ENCODE measurements around the gene TMX4.

The TMX4 gene

GRCh38 chr20:8055096-8055495, 35.5 kb upstream of the TMX4 start:
- Histone ChIP-seq H3K27me3 (ENCODE audit: insufficient read depth, low read depth) (no peaks in the 10 kb centered on the region), H3K27ac (no peak overlapping the region), H3K4me2 (no peak overlapping the region), H3K4me3 (IDR thresholded peaks at IDR 0.05; ENCODE audit: insufficient read depth, low read depth, low read length) (no peak overlapping the region), H2AFZ (ENCODE audit: low read depth) (no peak overlapping the region), H3K79me2 (ENCODE audit: insufficient read depth, low read depth) (no peaks in the 10 kb centered on the region), H4K20me1 (ENCODE audit: insufficient read depth) (no peaks in the 10 kb centered on the region), H3K36me3 (ENCODE audit: insufficient read depth) (no peaks in the 10 kb centered on the region), H3K9ac (no peak overlapping the region), H3K4me1 (ENCODE audit: low read depth, poor library complexity, severe bottlenecking) (no peaks in the 10 kb centered on the region)
- TF ChIP-seq CTCF (conservative IDR thresholded peaks at IDR 0.05; ENCODE audit: low read depth, low read length) = no peak

GRCh38 chr20:8050157-8050837, 30.7 kb upstream of the TMX4 start:
- Histone ChIP-seq H3K27me3 (ENCODE audit: insufficient read depth, low read depth) (no peaks in the 10 kb centered on the region), H3K4me2 (no peak overlapping the region)

GRCh38 chr20:8049310-8049709, 29.7 kb upstream of the TMX4 start:
- Histone ChIP-seq H3K27ac (no peak overlapping the region), H3K36me3 (ENCODE audit: insufficient read depth) (no peaks in the 10 kb centered on the region), H3K27me3 (ENCODE audit: insufficient read depth, low read depth) (no peaks in the 10 kb centered on the region), H3K4me1 (ENCODE audit: low read depth, poor library complexity, severe bottlenecking) (no peaks in the 10 kb centered on the region), H2AFZ (ENCODE audit: low read depth) (no peak overlapping the region), H3K9ac (no peak overlapping the region), H3K79me2 (ENCODE audit: insufficient read depth, low read depth) (no peaks in the 10 kb centered on the region), H3K4me2 (no peak overlapping the region), H4K20me1 (ENCODE audit: insufficient read depth) (no peaks in the 10 kb centered on the region), H3K4me3 (IDR thresholded peaks at IDR 0.05; ENCODE audit: insufficient read depth, low read depth, low read length) (no peak overlapping the region)
- no peak for TF ChIP-seq CTCF (conservative IDR thresholded peaks at IDR 0.05; ENCODE audit: low read depth, low read length)

More at GRCh38 chr20:8050157-8050837, 30.7 kb upstream of the TMX4 start:
- H3K79me2 ChIP-seq (ENCODE audit: insufficient read depth, low read depth) = no peaks in the 10 kb centered on the region
- H2AFZ ChIP-seq (ENCODE audit: low read depth) = no peak overlapping the region
- no peak overlapping the region for H3K9ac ChIP-seq
- H3K4me3 ChIP-seq (IDR thresholded peaks at IDR 0.05; ENCODE audit: insufficient read depth, low read depth, low read length) = no peak overlapping the region
- H4K20me1 ChIP-seq (ENCODE audit: insufficient read depth) = no peaks in the 10 kb centered on the region
- no peak for TF ChIP-seq CTCF (conservative IDR thresholded peaks at IDR 0.05; ENCODE audit: low read depth, low read length)
- H3K27ac ChIP-seq = no peak overlapping the region
- no peaks in the 10 kb centered on the region for H3K4me1 ChIP-seq (ENCODE audit: low read depth, poor library complexity, severe bottlenecking)
- no peaks in the 10 kb centered on the region for H3K36me3 ChIP-seq (ENCODE audit: insufficient read depth)

- Histone ChIP-seq H3K4me1 (ENCODE audit: low read depth, poor library complexity, severe bottlenecking) (no peaks in the 10 kb centered on the region), H2AFZ (ENCODE audit: low read depth) (no peak overlapping the region), H3K27ac (no peak overlapping the region), H3K36me3 (ENCODE audit: insufficient read depth) (no peaks in the 10 kb centered on the region), H3K4me3 (IDR thresholded peaks at IDR 0.05; ENCODE audit: insufficient read depth, low read depth, low read length) (no peak overlapping the region), H3K27me3 (ENCODE audit: insufficient read depth, low read depth) (no peaks in the 10 kb centered on the region), H3K9ac (no peak overlapping the region), H3K4me2 (no peak overlapping the region), H3K79me2 (ENCODE audit: insufficient read depth, low read depth) (no peaks in the 10 kb centered on the region), H4K20me1 (ENCODE audit: insufficient read depth) (no peaks in the 10 kb centered on the region)
- TF ChIP-seq CTCF (conservative IDR thresholded peaks at IDR 0.05; ENCODE audit: low read depth, low read length) = no peak
Measured at GRCh38 chr20:8045946-8046345, 26.4 kb upstream of the TMX4 start.
